B cell (primary cell): ENCODE results near the gene ITGA2B. TPM values are rescaled to one million over a fixed set of nuclear protein-coding genes. Genes with fewer than 3 reads are reported as not detected.

Experiments used
- ATAC-seq: fragments of 200-7000 bp; cut with Tn5 transposase; one replicate; pipeline ENCODE4 v1.10.0; 2021; ENCODE audit warnings: low read depth, mild to moderate bottlenecking, moderate number of reproducible peaks, moderate library complexity
- CTCF ChIA-PET: fragments of 350-600 bp; sonication (Branson Sonifier 250); formaldehyde crosslinking; loops from one replicate; lab custom pipeline; 2021; ENCODE audit warnings: antibody characterized with exemption, inconsistent platforms; lab: Charles Lee
- POLR2A ChIA-PET: fragments of 350-600 bp; sonication (Branson Sonifier 250); formaldehyde crosslinking; loops from one replicate; lab custom pipeline; 2021; ENCODE audit warnings: antibody characterized with exemption; lab: Charles Lee
- DNase-seq: peaks from one replicate; pipeline ENCODE4 v3.0.0; 2013
- H2AFZ ChIP-seq: 2 replicates; pipeline ENCODE4 v1.6.1; 2012; ENCODE audit warnings: mild to moderate bottlenecking, low read depth, low read length; ENCODE audit not compliant: insufficient read depth, poor library complexity, severe bottlenecking
- H3K27ac ChIP-seq, 2 donors: 1 replicate in 1 of 2; 2 replicates in 1 of 2; pipeline ENCODE4 v1.5.1; 2012 to 2013; ENCODE audit warnings: low read length in 2 of 2, mild to moderate bottlenecking in 2 of 2, moderate library complexity in 1 of 2
- H3K27me3 ChIP-seq, 4 experiments: fragments of 200-600 bp in 1 of 4; sonication (generic) in 1 of 4; replicated peaks in 1 of 4; 1 replicate in 2 of 4; 2 replicates in 2 of 4; pipeline versions ENCODE4 v1.6.1 to v1.7.0; 2013 to 2016; ENCODE audit warnings: low read length in 3 of 4, mild to moderate bottlenecking in 2 of 4, mixed read lengths in 1 of 4, moderate library complexity in 1 of 4; ENCODE audit not compliant: insufficient read depth in 4 of 4, control insufficient read depth in 3 of 4; ENCODE audit errors: control extremely low read depth in 1 of 4
- H3K36me3 ChIP-seq, 2 experiments: replicated peaks in 1 of 2; 1 replicate in 1 of 2; 2 replicates in 1 of 2; pipeline versions ENCODE4 v1.6.1 to v1.7.1; 2013; ENCODE audit warnings: low read length in 1 of 2; ENCODE audit not compliant: insufficient read depth in 2 of 2, control insufficient read depth in 1 of 2; ENCODE audit errors: control extremely low read depth in 1 of 2, extremely low read depth in 1 of 2
- H3K4me1 ChIP-seq, 2 donors: fragments of 200-600 bp in 1 of 2; sonication (generic) in 1 of 2; 1 replicate in 1 of 2; 2 replicates in 1 of 2; pipeline versions ENCODE4 v1.5.1 to v1.6.1; 2013 to 2017; ENCODE audit warnings: low read length in 2 of 2; ENCODE audit not compliant: control insufficient read depth in 2 of 2, insufficient read depth in 2 of 2
- H3K4me2 ChIP-seq: replicated peaks from 2 replicates; pipeline ENCODE3; 2012; ENCODE audit warnings: mild to moderate bottlenecking, low read depth, low read length; ENCODE audit not compliant: poor library complexity, severe bottlenecking
- H3K4me3 ChIP-seq, 5 experiments: fragments of 200-600 bp in 1 of 5; sonication (generic) in 1 of 5; 1 replicate in 3 of 5; 2 replicates in 2 of 5; pipeline versions ENCODE4 v1.5.1 to v1.7.0; 2011 to 2016; ENCODE audit warnings: low read length in 4 of 5, mild to moderate bottlenecking in 4 of 5, low read depth in 2 of 5, control low read depth in 1 of 5, moderate library complexity in 1 of 5; ENCODE audit not compliant: insufficient read depth in 1 of 5; ENCODE audit errors: control extremely low read depth in 1 of 5, extremely low read depth in 1 of 5
- H3K79me2 ChIP-seq: fragments of 200-600 bp; sonication (generic); one replicate; pipeline ENCODE4 v1.6.0; 2016; ENCODE audit warnings: low read length; ENCODE audit not compliant: control insufficient read depth, insufficient read depth
- H3K9ac ChIP-seq: fragments of 200-600 bp; sonication (generic); 2 replicates; pipeline ENCODE4 v1.6.1; 2017; ENCODE audit warnings: mild to moderate bottlenecking, low read length, moderate library complexity
- H3K9me3 ChIP-seq, 3 donors: one replicate each; pipeline versions ENCODE4 v1.6.1 to v1.7.1; 2013; ENCODE audit warnings: low read length in 2 of 3; ENCODE audit not compliant: control insufficient read depth in 2 of 3, insufficient read depth in 1 of 3; ENCODE audit errors: control extremely low read depth in 1 of 3
- H4K20me1 ChIP-seq: 2 replicates; pipeline ENCODE4 v1.6.0; 2012; ENCODE audit warnings: mild to moderate bottlenecking, low read length; ENCODE audit not compliant: insufficient read depth, control insufficient read depth, poor library complexity, severe bottlenecking
- H3K27ac Mint-ChIP-seq: one replicate; pipeline ENCODE4 v1.8.0; 2021; ENCODE audit warnings: mixed read lengths
- H3K27me3 Mint-ChIP-seq: one replicate; pipeline ENCODE4 v1.8.0; 2021; ENCODE audit warnings: mixed read lengths
- H3K4me1 Mint-ChIP-seq: one replicate; pipeline ENCODE4 v1.8.0; 2021; ENCODE audit warnings: mixed read lengths
- H3K4me3 Mint-ChIP-seq: one replicate; pipeline ENCODE4 v1.8.0; 2021; ENCODE audit warnings: mixed read lengths
- H3K9me3 Mint-ChIP-seq: one replicate; pipeline ENCODE4 v1.8.0; 2022; ENCODE audit warnings: mixed read lengths; ENCODE audit not compliant: insufficient read depth
- EZH2 ChIP-seq: IDR thresholded peaks from 2 replicates; pipeline ENCODE4 v1.6.1; 2012; ENCODE audit warnings: borderline replicate concordance, low read depth, mild to moderate bottlenecking, moderate library complexity, low read length; ENCODE audit not compliant: insufficient read depth, poor library complexity, severe bottlenecking
- WGBS: methylation state at CpG from one replicate; pipeline ENCODE4 v1.1.5; 2013; ENCODE audit warnings: missing lambda C conversion rate; ENCODE audit not compliant: insufficient coverage; 5-methylcytosine and 5-hydroxymethylcytosine counted together
- intact Hi-C: fragments of 100-400 bp; cut with micrococcal nuclease; formaldehyde crosslinking; loops from one replicate; pipeline ENCODE4 v1.10.0; 2022
- polyA plus RNA-seq: library from polyadenylated mRNA; depleted of rRNA; stranded (reverse); fragments of >200 nt; gene quantifications from 2 replicates; pipeline ENCODE4 v1.2.3, GENCODE V29; 2012
- total RNA-seq, 2 donors: library from RNA; stranded (reverse); fragments of 120-200 nt in 1 of 2; gene quantifications; 1 replicate in 1 of 2; 2 replicates in 1 of 2; pipeline versions ENCODE4 v1.2.3 to v1.2.4, GENCODE V29; 2013 to 2022
- TF ChIP-seq, protein P1 (sequence below): fragments of 200-600 bp; IDR thresholded peaks from one replicate; pipeline ENCODE4 v1.8.0; 2022; ENCODE audit warnings: antibody characterized with exemption, mild to moderate bottlenecking

The ITGA2B gene
- total and polyA plus RNA-seq, 2 donors (not counting 1 experiment from before 2014, with no cell fraction given): 0.15 to 0.20 TPM

DNA sequence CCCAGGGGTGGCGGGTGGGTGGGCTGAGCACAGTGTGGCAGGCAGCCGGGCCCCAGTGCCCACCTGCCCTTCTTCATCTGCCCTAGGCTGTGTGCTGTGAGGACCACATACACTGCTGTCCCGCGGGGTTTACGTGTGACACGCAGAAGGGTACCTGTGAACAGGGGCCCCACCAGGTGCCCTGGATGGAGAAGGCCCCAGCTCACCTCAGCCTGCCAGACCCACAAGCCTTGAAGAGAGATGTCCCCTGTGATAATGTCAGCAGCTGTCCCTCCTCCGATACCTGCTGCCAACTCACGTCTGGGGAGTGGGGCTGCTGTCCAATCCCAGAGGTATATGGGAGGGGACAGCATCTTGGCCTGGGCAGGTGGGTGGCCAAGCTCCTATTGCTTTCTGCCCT lies 38.0 kb downstream of the ITGA2B start:
- peaks cover 36% of the 10 kb centered on the region for H4K20me1 ChIP-seq
- no peak overlapping the region for H3K27ac ChIP-seq
- H3K4me1 Mint-ChIP-seq: peaks cover 31% of the 10 kb centered on the region
- peaks cover 33 to 39% of the 10 kb centered on the region in 2 donors for H3K4me1 ChIP-seq
- no peak overlapping the region for H3K4me2 ChIP-seq
- ChIA-PET CTCF (interaction anchor here (0.6 to 10.1 kb wide), 11 partner anchors 11 to 310 kb away, joined by 3 to 117 read pairs (median 8); partner anchors contain the start of genes FAM171A2 and SLC25A39), POLR2A (interaction anchor here (0.7 to 1.6 kb wide), 3 partner anchors 12 to 135 kb away, joined by 3 to 4 read pairs (median 4); partner anchors contain the start of gene FAM171A2)
- no peaks in the 10 kb centered on the region for H3K79me2 ChIP-seq
- peaks cover 0 to 40% of the 10 kb centered on the region in 2 experiments for H3K36me3 ChIP-seq
- H3K27ac Mint-ChIP-seq: peak overlapping the region; percentile 61
- peaks cover 0 to 3% (median 0%) of the 10 kb centered on the region in 3 donors for H3K9me3 ChIP-seq
- no peak overlapping the region for H3K4me3 Mint-ChIP-seq
- intact Hi-C loops: loop anchor here (5.0 kb wide), 1 partner anchor 409 kb away; the partner anchor contains the start of gene PPY
- no peaks in the 10 kb centered on the region for H3K27me3 Mint-ChIP-seq
- no peaks in the 10 kb centered on the region for H3K27me3 ChIP-seq
- WGBS: 94% methylated on average over 8 of the region's 8 CpGs
- ATAC-seq (no peak), DNase-seq (no peak)
- no peaks in the 10 kb centered on the region for H3K9me3 Mint-ChIP-seq
- no peak overlapping the region for H3K4me3 ChIP-seq
- H2AFZ ChIP-seq: no peak overlapping the region
- TF ChIP-seq, protein P1, sequence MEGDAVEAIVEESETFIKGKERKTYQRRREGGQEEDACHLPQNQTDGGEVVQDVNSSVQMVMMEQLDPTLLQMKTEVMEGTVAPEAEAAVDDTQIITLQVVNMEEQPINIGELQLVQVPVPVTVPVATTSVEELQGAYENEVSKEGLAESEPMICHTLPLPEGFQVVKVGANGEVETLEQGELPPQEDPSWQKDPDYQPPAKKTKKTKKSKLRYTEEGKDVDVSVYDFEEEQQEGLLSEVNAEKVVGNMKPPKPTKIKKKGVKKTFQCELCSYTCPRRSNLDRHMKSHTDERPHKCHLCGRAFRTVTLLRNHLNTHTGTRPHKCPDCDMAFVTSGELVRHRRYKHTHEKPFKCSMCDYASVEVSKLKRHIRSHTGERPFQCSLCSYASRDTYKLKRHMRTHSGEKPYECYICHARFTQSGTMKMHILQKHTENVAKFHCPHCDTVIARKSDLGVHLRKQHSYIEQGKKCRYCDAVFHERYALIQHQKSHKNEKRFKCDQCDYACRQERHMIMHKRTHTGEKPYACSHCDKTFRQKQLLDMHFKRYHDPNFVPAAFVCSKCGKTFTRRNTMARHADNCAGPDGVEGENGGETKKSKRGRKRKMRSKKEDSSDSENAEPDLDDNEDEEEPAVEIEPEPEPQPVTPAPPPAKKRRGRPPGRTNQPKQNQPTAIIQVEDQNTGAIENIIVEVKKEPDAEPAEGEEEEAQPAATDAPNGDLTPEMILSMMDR: no peak
- no peak for TF ChIP-seq EZH2
- no peak overlapping the region for H3K9ac ChIP-seq

DNA sequence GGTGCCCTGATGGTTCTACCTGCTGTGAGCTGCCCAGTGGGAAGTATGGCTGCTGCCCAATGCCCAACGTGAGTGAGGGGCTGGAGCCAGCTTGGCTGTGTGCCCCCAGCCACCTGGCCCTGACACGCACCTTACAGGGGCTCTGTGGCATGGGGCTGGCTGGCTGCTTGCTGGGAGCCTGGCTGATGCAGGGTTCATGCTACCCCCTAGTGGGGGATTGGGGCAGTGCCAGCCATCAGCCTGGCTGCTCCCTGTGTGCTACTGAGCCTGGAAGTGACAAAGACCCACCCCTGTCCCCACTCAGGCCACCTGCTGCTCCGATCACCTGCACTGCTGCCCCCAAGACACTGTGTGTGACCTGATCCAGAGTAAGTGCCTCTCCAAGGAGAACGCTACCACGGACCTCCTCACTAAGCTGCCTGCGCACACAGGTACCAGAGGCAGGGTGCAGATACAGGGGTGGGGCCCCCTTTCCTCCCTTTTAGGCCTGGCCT lies 38.7 kb downstream of the ITGA2B start:
- Histone ChIP-seq H3K4me1 (peaks cover 40 to 46% of the 10 kb centered on the region in 2 donors), H3K4me3 (no peak overlapping the region), H2AFZ (no peak overlapping the region), H3K27me3 (no peaks in the 10 kb centered on the region), H3K27ac (no peak overlapping the region), H4K20me1 (peaks cover 36% of the 10 kb centered on the region), H3K9me3 (peaks cover 0 to 3% (median 0%) of the 10 kb centered on the region in 3 donors), H3K79me2 (no peaks in the 10 kb centered on the region), H3K36me3 (peaks cover 0 to 40% of the 10 kb centered on the region in 2 experiments), H3K9ac (no peak overlapping the region), H3K4me2 (no peak overlapping the region)
- peak; percentile 41 for ATAC-seq
- H3K27me3 Mint-ChIP-seq: no peaks in the 10 kb centered on the region
- WGBS: 64% methylated on average over 6 of the region's 6 CpGs
- intact Hi-C loops: loop anchor here (1.0 to 5.0 kb wide), 2 partner anchors 140 to 408 kb away; partner anchors contain the start of gene PPY
- peak; percentile 83 for DNase-seq
- TF ChIP-seq, protein P1: peak; percentile 85
- TF ChIP-seq EZH2: no peak
- H3K9me3 Mint-ChIP-seq: no peaks in the 10 kb centered on the region
- ChIA-PET CTCF (interaction anchor here (0.8 to 10.1 kb wide), 13 partner anchors 12 to 406 kb away, joined by 3 to 117 read pairs (median 8); partner anchors contain the start of genes FAM171A2 and SLC25A39), POLR2A (interaction anchor here (0.7 to 1.6 kb wide), 3 partner anchors 13 to 134 kb away, joined by 3 to 4 read pairs (median 4); partner anchors contain the start of gene FAM171A2)
- H3K4me1 Mint-ChIP-seq: peaks cover 38% of the 10 kb centered on the region
- H3K27ac Mint-ChIP-seq: peak overlapping the region; percentile 58
- peak overlapping the region; percentile 35 for H3K4me3 Mint-ChIP-seq
